Activated T-cell treated with anti-CD3 and anti-CD28 coated beads, Interleukin-2, amount 50 U/mL, for 24 hours (primary cell): Measurements from ENCODE around the gene PLCXD3.

Source experiments
- DNase-seq: peaks from one replicate; pipeline ENCODE4 v3.0.0-alpha.2; 2020
- H3K27ac Mint-ChIP-seq: 2 replicates; pipeline ENCODE4 v1.8.0; 2020; ENCODE audit warnings: mild to moderate bottlenecking, mixed read lengths
- H3K27me3 Mint-ChIP-seq: 2 replicates; pipeline ENCODE4 v1.8.0; 2020; ENCODE audit warnings: mixed read lengths
- H3K36me3 Mint-ChIP-seq: 2 replicates; pipeline ENCODE4 v1.8.0; 2020; ENCODE audit warnings: low read depth, mixed read lengths
- H3K4me1 Mint-ChIP-seq: 2 replicates; pipeline ENCODE4 v1.8.0; 2020; ENCODE audit warnings: low read depth, mixed read lengths
- H3K4me3 Mint-ChIP-seq: 2 replicates; pipeline ENCODE4 v1.8.0; 2020; ENCODE audit warnings: mild to moderate bottlenecking, moderate library complexity, mixed read lengths
- H3K9me3 Mint-ChIP-seq: 2 replicates; pipeline ENCODE4 v1.8.0; 2020; ENCODE audit warnings: mixed read lengths

PLCXD3 gene

GRCh38 chr5:41452506-41452905 is 57.9 kb downstream of the PLCXD3 start:
- Mint-ChIP-seq H3K4me1 (no peaks in the 10 kb centered on the region), H3K36me3 (no peaks in the 10 kb centered on the region), H3K4me3 (no peak overlapping the region), H3K9me3 (no peaks in the 10 kb centered on the region), H3K27ac (no peak overlapping the region), H3K27me3 (no peaks in the 10 kb centered on the region)
- no peak for DNase-seq

- H3K4me1 Mint-ChIP-seq = no peaks in the 10 kb centered on the region
- DNase-seq = no peak
- H3K4me3 Mint-ChIP-seq = no peak overlapping the region
- H3K27ac Mint-ChIP-seq = no peak overlapping the region
- H3K36me3 Mint-ChIP-seq = no peaks in the 10 kb centered on the region
- no peaks in the 10 kb centered on the region for H3K27me3 Mint-ChIP-seq
- peaks cover 2% of the 10 kb centered on the region for H3K9me3 Mint-ChIP-seq
Observed at GRCh38 chr5:41447650-41448510, 62.5 kb downstream of the PLCXD3 start.

- Mint-ChIP-seq H3K4me3 (no peak overlapping the region), H3K27me3 (no peaks in the 10 kb centered on the region), H3K27ac (no peak overlapping the region), H3K4me1 (no peaks in the 10 kb centered on the region), H3K9me3 (peaks cover 2% of the 10 kb centered on the region), H3K36me3 (no peaks in the 10 kb centered on the region)
- no peak for DNase-seq
Observed at GRCh38 chr5:41445937-41446563, 64.4 kb downstream of the PLCXD3 start.

GRCh38 chr5:41435276-41435675 is 75.1 kb downstream of the PLCXD3 start:
- no peaks in the 10 kb centered on the region for H3K4me1 Mint-ChIP-seq
- H3K27me3 Mint-ChIP-seq = no peaks in the 10 kb centered on the region
- H3K4me3 Mint-ChIP-seq = no peak overlapping the region
- H3K9me3 Mint-ChIP-seq = peaks cover 2% of the 10 kb centered on the region
- no peak overlapping the region for H3K27ac Mint-ChIP-seq
- no peak for DNase-seq
- no peaks in the 10 kb centered on the region for H3K36me3 Mint-ChIP-seq

- Mint-ChIP-seq H3K36me3 (no peaks in the 10 kb centered on the region), H3K27me3 (no peaks in the 10 kb centered on the region), H3K9me3 (peaks cover 2% of the 10 kb centered on the region), H3K4me1 (no peaks in the 10 kb centered on the region), H3K27ac (no peak overlapping the region), H3K4me3 (no peak overlapping the region)
- no peak for DNase-seq
Observed at GRCh38 chr5:41433552-41434181, 76.7 kb downstream of the PLCXD3 start.

GRCh38 chr5:41432481-41433253 is 77.7 kb downstream of the PLCXD3 start:
- H3K4me1 Mint-ChIP-seq = no peaks in the 10 kb centered on the region
- H3K27me3 Mint-ChIP-seq = no peaks in the 10 kb centered on the region
- peaks cover 2% of the 10 kb centered on the region for H3K9me3 Mint-ChIP-seq
- H3K36me3 Mint-ChIP-seq = no peaks in the 10 kb centered on the region
- no peak overlapping the region for H3K27ac Mint-ChIP-seq
- no peak for DNase-seq
- H3K4me3 Mint-ChIP-seq = no peak overlapping the region

GRCh38 chr5:41427505-41427904 is 82.9 kb downstream of the PLCXD3 start:
- no peak for DNase-seq
- Mint-ChIP-seq H3K4me3 (no peak overlapping the region), H3K4me1 (no peaks in the 10 kb centered on the region), H3K9me3 (no peaks in the 10 kb centered on the region), H3K27ac (no peak overlapping the region), H3K27me3 (no peaks in the 10 kb centered on the region), H3K36me3 (no peaks in the 10 kb centered on the region)

GRCh38 chr5:41425736-41426135 is 84.7 kb downstream of the PLCXD3 start:
- no peaks in the 10 kb centered on the region for H3K4me1 Mint-ChIP-seq
- H3K36me3 Mint-ChIP-seq = no peaks in the 10 kb centered on the region
- no peak overlapping the region for H3K27ac Mint-ChIP-seq
- H3K27me3 Mint-ChIP-seq = no peaks in the 10 kb centered on the region
- DNase-seq = no peak
- H3K4me3 Mint-ChIP-seq = no peak overlapping the region
- no peaks in the 10 kb centered on the region for H3K9me3 Mint-ChIP-seq

GRCh38 chr5:41420492-41421067 is 89.8 kb downstream of the PLCXD3 start:
- H3K27ac Mint-ChIP-seq = no peak overlapping the region
- H3K36me3 Mint-ChIP-seq = no peaks in the 10 kb centered on the region
- H3K9me3 Mint-ChIP-seq = no peaks in the 10 kb centered on the region
- no peak overlapping the region for H3K4me3 Mint-ChIP-seq
- H3K4me1 Mint-ChIP-seq = no peaks in the 10 kb centered on the region
- DNase-seq = no peak
- H3K27me3 Mint-ChIP-seq = no peaks in the 10 kb centered on the region

GRCh38 chr5:41418220-41419031 is 92.0 kb downstream of the PLCXD3 start:
- Mint-ChIP-seq H3K4me1 (no peaks in the 10 kb centered on the region), H3K27ac (no peak overlapping the region), H3K36me3 (no peaks in the 10 kb centered on the region), H3K9me3 (no peaks in the 10 kb centered on the region), H3K4me3 (no peak overlapping the region), H3K27me3 (no peaks in the 10 kb centered on the region)
- no peak for DNase-seq

- H3K4me1 Mint-ChIP-seq = no peaks in the 10 kb centered on the region
- no peak overlapping the region for H3K27ac Mint-ChIP-seq
- DNase-seq = no peak
- no peaks in the 10 kb centered on the region for H3K36me3 Mint-ChIP-seq
- no peaks in the 10 kb centered on the region for H3K9me3 Mint-ChIP-seq
- no peaks in the 10 kb centered on the region for H3K27me3 Mint-ChIP-seq
- H3K4me3 Mint-ChIP-seq = no peak overlapping the region
Observed at GRCh38 chr5:41416336-41416735, 94.1 kb downstream of the PLCXD3 start.

GRCh38 chr5:41415242-41415641 is 95.2 kb downstream of the PLCXD3 start:
- Mint-ChIP-seq H3K27ac (no peak overlapping the region), H3K4me3 (no peak overlapping the region), H3K9me3 (no peaks in the 10 kb centered on the region), H3K4me1 (no peaks in the 10 kb centered on the region), H3K36me3 (no peaks in the 10 kb centered on the region), H3K27me3 (no peaks in the 10 kb centered on the region)
- no peak for DNase-seq

GRCh38 chr5:41414598-41414997 is 95.8 kb downstream of the PLCXD3 start:
- no peak overlapping the region for H3K27ac Mint-ChIP-seq
- H3K4me1 Mint-ChIP-seq = no peaks in the 10 kb centered on the region
- H3K36me3 Mint-ChIP-seq = no peaks in the 10 kb centered on the region
- no peak for DNase-seq
- H3K27me3 Mint-ChIP-seq = no peaks in the 10 kb centered on the region
- H3K9me3 Mint-ChIP-seq = no peaks in the 10 kb centered on the region
- no peak overlapping the region for H3K4me3 Mint-ChIP-seq
